Mucosa of stomach (tissue), 1 donor: ENCODE measurements around the gene MYNN.

Source experiments
- H3K27me3 ChIP-seq: one replicate; pipeline ENCODE4 v1.7.0; 2013; ENCODE audit warnings: mild to moderate bottlenecking, low read length; ENCODE audit not compliant: control insufficient read depth, insufficient read depth
- H3K36me3 ChIP-seq: one replicate; pipeline ENCODE4 v1.7.0; 2013; ENCODE audit warnings: low read length; ENCODE audit not compliant: control insufficient read depth, insufficient read depth
- H3K4me1 ChIP-seq: one replicate; pipeline ENCODE4 v1.7.0; 2013; ENCODE audit warnings: mild to moderate bottlenecking, low read length; ENCODE audit not compliant: control insufficient read depth, insufficient read depth
- H3K4me3 ChIP-seq: one replicate; pipeline ENCODE4 v1.7.0; 2013; ENCODE audit warnings: low read length
- H3K9ac ChIP-seq: one replicate; pipeline ENCODE4 v1.7.0; 2013; ENCODE audit warnings: mild to moderate bottlenecking, low read length, moderate library complexity
- H3K9me3 ChIP-seq: one replicate; pipeline ENCODE4 v1.7.0; 2013; ENCODE audit warnings: mild to moderate bottlenecking, low read length, moderate library complexity; ENCODE audit not compliant: control insufficient read depth
- donor health status: Pancreatic carcinoma.

Gene MYNN

DNA sequence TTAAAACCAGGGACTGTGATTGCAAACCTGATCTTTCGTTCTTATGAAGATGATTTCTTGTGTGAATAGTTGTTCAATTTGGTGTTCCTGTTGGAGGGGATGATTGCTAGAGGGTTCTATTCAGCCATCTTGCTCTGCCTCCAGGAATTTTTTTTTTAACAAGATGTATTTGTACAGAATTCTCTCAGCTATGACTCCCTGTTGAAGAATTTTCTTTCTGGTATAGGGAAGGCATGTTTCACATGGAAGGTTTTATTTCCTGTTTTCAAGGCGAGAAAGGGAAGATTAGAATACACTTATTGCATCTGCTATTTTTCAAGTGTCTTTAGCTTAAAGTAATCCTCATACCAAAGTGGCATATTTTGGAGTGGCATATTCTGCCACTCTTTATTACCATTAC lies 45.1 kb downstream of the MYNN start:
- no peaks in the 10 kb centered on the region for H3K9me3 ChIP-seq
- H3K4me1 ChIP-seq: peaks cover 4% of the 10 kb centered on the region
- no peaks in the 10 kb centered on the region for H3K36me3 ChIP-seq
- H3K4me3 ChIP-seq: no peak overlapping the region
- no peaks in the 10 kb centered on the region for H3K27me3 ChIP-seq
- no peak overlapping the region for H3K9ac ChIP-seq

- Histone ChIP-seq H3K4me3 (no peak overlapping the region), H3K9me3 (no peaks in the 10 kb centered on the region), H3K27me3 (no peaks in the 10 kb centered on the region), H3K36me3 (no peaks in the 10 kb centered on the region), H3K4me1 (no peaks in the 10 kb centered on the region), H3K9ac (no peak overlapping the region)
Observed at GRCh38 chr3:169822091-169822490, 48.9 kb downstream of the MYNN start.

DNA sequence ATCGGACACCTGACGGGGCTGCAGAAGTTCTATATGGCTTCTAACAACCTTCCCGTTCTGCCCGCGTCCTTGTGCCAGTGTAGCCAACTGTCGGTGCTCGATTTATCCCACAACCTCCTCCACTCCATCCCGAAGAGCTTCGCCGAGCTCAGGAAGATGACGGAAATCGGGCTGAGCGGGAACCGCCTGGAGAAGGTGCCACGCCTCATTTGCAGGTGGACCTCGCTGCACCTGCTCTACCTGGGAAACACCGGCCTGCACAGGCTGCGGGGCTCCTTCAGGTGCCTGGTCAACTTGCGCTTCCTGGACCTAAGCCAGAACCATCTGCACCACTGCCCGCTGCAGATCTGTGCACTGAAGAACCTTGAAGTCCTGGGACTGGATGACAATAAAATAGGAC lies 49.3 kb downstream of the MYNN start:
- Histone ChIP-seq H3K4me3 (no peak overlapping the region), H3K36me3 (no peaks in the 10 kb centered on the region), H3K9ac (no peak overlapping the region), H3K9me3 (no peaks in the 10 kb centered on the region), H3K27me3 (no peaks in the 10 kb centered on the region), H3K4me1 (no peaks in the 10 kb centered on the region)

DNA sequence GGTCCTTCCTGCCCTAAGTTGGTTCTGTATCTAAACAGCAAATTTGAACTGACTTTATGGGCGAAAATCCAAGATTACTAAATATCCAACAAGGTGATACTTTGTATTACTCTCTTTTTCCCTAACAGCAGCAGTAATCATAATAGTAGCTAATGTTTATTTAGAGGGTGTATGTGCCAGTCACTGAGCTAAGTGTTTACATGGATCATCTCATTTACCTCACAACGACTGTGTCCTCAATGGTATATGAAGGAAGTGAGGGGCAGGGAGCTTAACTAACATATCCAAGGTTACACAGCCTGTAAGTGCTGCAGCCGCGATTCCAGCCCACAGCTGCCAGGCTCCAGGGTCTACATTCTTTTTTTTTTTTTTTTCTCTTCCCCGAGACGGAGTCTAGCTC lies 49.8 kb downstream of the MYNN start:
- H3K27me3 ChIP-seq: no peaks in the 10 kb centered on the region
- H3K4me3 ChIP-seq: no peak overlapping the region
- no peaks in the 10 kb centered on the region for H3K4me1 ChIP-seq
- H3K36me3 ChIP-seq: no peaks in the 10 kb centered on the region
- no peak overlapping the region for H3K9ac ChIP-seq
- no peaks in the 10 kb centered on the region for H3K9me3 ChIP-seq

DNA sequence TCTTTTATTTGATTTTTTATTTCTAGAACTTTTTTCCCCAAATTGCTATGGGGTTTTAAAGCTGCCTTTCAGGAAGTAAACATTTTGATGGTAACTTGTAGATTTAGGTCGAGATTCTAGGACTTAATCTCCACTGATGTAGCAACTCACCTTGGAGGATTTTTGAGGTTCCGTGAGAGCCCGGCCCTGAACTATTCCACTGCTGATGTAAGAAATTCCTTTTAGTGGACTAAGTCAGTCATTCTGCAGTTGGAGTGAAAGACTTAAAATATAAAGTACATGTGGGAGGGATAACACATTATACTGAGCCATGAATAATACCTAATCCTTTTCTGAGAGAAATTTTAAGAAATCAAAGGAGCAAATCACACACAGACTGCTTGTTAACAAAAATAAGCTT lies 52.1 kb downstream of the MYNN start:
- Histone ChIP-seq H3K4me3 (no peak overlapping the region), H3K4me1 (no peaks in the 10 kb centered on the region), H3K27me3 (no peaks in the 10 kb centered on the region), H3K9me3 (no peaks in the 10 kb centered on the region), H3K9ac (no peak overlapping the region), H3K36me3 (no peaks in the 10 kb centered on the region)

DNA sequence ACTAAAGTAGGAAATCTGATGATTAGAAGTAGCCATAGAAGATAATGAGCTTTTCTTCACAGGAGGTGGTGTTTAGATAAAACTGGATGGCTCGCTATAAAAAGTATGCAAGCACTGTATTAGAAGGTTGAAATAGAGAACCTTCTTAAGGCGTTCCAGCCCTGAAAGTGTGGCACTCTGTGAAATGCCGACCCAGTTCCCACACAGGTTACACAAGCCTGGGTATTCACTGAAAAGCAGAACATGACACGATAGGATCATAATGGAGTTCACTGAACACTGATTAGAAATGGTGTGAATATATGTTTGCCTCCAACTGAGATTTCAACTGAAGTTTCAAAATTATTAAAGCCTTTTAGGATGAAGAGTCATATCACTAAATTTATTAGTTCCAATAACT lies 54.5 kb downstream of the MYNN start:
- Histone ChIP-seq H3K9ac (no peak overlapping the region), H3K4me3 (no peak overlapping the region), H3K9me3 (no peaks in the 10 kb centered on the region), H3K4me1 (no peaks in the 10 kb centered on the region), H3K36me3 (no peaks in the 10 kb centered on the region), H3K27me3 (no peaks in the 10 kb centered on the region)

DNA sequence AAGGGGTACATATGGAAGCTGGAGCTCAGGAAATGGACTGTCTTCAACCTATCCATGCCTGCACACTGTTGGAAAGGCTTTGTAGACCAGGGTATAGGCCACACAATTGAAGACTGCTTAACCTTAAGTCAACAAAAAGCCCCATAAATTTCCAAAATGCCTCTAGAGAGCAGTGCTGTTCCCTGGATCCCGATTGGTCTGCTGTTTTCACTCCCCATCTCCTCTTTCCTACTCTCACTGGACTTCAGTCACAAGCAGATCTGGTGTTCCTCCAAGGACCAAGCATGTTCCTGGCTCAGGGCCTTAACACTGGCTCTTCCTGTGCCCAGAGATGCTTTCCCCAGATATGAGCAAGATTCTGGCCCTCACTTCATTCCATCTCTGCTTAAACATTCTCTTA lies 62.3 kb downstream of the MYNN start:
- no peak overlapping the region for H3K9ac ChIP-seq
- H3K9me3 ChIP-seq: no peaks in the 10 kb centered on the region
- H3K27me3 ChIP-seq: no peaks in the 10 kb centered on the region
- H3K4me1 ChIP-seq: no peaks in the 10 kb centered on the region
- H3K36me3 ChIP-seq: no peaks in the 10 kb centered on the region
- H3K4me3 ChIP-seq: no peak overlapping the region

- no peak overlapping the region for H3K9ac ChIP-seq
- H3K4me1 ChIP-seq: peaks cover 7% of the 10 kb centered on the region
- H3K36me3 ChIP-seq: no peaks in the 10 kb centered on the region
- H3K9me3 ChIP-seq: no peaks in the 10 kb centered on the region
- no peak overlapping the region for H3K4me3 ChIP-seq
- no peaks in the 10 kb centered on the region for H3K27me3 ChIP-seq
Observed at GRCh38 chr3:169836078-169836941, 63.1 kb downstream of the MYNN start.

GRCh38 chr3:169836942-169837275 lies 63.7 kb downstream of the MYNN start:
- H3K4me1 ChIP-seq: peaks cover 8% of the 10 kb centered on the region
- no peaks in the 10 kb centered on the region for H3K36me3 ChIP-seq
- H3K9ac ChIP-seq: no peak overlapping the region
- H3K4me3 ChIP-seq: no peak overlapping the region
- H3K27me3 ChIP-seq: no peaks in the 10 kb centered on the region
- no peaks in the 10 kb centered on the region for H3K9me3 ChIP-seq

DNA sequence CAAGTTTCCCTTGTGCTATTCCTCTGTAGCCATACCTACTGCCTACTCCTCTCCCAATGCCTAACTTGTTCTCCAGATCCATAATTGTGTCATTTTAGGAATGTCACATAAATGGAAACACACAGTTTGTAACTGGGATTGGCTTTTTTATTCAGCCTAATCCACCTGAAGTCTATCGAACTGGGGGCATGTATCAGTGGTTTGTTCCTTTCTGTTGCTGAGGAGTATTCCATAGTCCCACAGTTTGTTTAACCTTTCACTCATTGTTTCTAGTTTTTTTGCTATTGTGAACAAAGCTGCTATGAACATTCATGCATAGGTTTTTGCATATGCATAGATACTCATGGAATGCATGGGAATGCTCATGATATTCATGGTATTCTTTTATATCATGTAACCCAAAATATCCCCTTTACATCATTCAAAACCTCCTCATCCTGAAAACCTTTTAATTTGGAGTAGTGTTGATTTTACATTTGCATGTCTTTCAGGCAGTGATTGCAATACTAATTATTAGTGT lies 65.4 kb downstream of the MYNN start:
- Histone ChIP-seq H3K4me3 (no peak overlapping the region), H3K27me3 (no peaks in the 10 kb centered on the region), H3K9me3 (no peaks in the 10 kb centered on the region), H3K36me3 (no peaks in the 10 kb centered on the region), H3K9ac (no peak overlapping the region), H3K4me1 (peaks cover 8% of the 10 kb centered on the region)
